ENCODE results near the gene BCL11B. TPM values are rescaled to one million over a fixed set of nuclear protein-coding genes. Genes with fewer than 3 reads are reported as not detected.
"Not testable (repeated sequence)": the region's sequence is repeated elsewhere in the genome, so short reads cannot be mapped to it uniquely, and the experiment has no call there.

The BCL11B gene
- total RNA-seq, 1 donor from 2014 or later = 0.23 TPM

DNA sequence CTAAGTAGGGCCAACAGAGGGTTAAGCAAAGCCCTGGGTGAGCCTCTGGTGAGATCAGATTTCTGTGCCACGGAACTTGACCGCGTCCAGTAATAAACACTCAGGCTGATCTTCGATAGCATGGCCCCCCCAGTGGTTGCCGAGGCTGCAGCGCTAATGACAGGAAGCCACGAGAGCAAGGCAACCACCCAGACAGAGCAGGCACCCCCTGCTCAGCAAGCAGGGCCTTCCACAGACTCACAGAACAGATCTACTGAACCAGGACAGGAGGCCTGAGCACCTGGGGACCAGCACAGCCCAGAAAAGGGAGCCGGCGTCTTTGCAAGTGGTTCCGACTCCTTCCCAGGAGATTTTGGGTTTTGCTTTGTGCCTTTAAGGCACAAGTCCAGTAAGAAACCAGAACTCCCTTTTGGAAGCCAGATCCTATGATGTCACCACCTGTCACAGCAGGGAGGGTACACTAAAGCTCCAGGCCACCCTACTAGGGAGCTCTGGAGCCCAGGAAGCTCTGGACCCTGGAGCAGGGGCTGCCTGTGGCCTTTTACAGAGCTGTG is 42.3 kb downstream of the BCL11B start:
- TF ChIP-seq, protein P1, sequence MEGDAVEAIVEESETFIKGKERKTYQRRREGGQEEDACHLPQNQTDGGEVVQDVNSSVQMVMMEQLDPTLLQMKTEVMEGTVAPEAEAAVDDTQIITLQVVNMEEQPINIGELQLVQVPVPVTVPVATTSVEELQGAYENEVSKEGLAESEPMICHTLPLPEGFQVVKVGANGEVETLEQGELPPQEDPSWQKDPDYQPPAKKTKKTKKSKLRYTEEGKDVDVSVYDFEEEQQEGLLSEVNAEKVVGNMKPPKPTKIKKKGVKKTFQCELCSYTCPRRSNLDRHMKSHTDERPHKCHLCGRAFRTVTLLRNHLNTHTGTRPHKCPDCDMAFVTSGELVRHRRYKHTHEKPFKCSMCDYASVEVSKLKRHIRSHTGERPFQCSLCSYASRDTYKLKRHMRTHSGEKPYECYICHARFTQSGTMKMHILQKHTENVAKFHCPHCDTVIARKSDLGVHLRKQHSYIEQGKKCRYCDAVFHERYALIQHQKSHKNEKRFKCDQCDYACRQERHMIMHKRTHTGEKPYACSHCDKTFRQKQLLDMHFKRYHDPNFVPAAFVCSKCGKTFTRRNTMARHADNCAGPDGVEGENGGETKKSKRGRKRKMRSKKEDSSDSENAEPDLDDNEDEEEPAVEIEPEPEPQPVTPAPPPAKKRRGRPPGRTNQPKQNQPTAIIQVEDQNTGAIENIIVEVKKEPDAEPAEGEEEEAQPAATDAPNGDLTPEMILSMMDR (conservative IDR thresholded peaks at IDR 0.05; ENCODE audit: low read depth, low read length) = no peak
- DNase-seq (ENCODE audit: low read depth) = no peak
- H3K4me3 ChIP-seq (ENCODE audit: low read depth, low read length) = no peak overlapping the region

DNA sequence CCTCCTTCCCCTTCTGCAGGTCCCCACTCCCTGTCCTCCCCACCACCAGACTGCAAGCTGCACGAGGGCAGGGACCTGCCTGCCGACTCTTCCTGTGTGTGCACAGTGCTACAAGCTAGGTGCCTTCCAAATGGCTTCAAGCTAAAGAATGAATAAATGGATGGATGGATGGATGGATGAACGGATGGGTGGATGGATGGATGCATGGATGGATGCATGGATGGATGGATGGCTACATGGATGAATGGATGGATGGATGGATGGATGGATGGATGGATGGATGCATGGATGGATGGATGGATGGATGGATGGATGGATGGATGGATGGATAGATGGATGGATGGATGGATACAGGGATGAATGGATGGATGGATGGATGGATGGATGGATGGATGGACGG is 43.2 kb downstream of the BCL11B start:
- not testable (repeated sequence) for DNase-seq (ENCODE audit: low read depth)

DNA sequence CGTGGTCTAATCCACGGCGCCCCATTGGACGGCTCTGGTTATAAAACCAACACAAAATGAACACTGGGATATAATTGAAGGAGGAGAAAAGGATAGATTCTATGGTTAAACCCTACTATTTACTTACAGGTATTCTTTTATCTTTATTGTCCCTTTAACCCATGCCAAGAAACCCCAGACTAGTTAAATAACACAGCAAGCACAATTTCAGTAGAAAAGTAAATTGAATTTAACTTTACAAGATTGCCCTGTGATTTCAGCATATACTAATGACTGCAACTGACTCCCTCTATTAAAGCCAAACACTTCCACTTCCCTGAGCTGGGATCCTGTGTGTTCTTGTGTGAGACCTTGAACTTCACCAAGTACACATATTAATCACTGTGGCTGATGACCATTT is 45.3 kb downstream of the BCL11B start:
- TF ChIP-seq, protein P1 (conservative IDR thresholded peaks at IDR 0.05; ENCODE audit: low read depth, low read length) = no peak
- no peak overlapping the region for H3K4me3 ChIP-seq (ENCODE audit: low read depth, low read length)

More for the DNA sequence above, 43.2 kb downstream of the BCL11B start:
- H3K4me3 ChIP-seq (ENCODE audit: low read depth, low read length) = not testable (repeated sequence)

DNA sequence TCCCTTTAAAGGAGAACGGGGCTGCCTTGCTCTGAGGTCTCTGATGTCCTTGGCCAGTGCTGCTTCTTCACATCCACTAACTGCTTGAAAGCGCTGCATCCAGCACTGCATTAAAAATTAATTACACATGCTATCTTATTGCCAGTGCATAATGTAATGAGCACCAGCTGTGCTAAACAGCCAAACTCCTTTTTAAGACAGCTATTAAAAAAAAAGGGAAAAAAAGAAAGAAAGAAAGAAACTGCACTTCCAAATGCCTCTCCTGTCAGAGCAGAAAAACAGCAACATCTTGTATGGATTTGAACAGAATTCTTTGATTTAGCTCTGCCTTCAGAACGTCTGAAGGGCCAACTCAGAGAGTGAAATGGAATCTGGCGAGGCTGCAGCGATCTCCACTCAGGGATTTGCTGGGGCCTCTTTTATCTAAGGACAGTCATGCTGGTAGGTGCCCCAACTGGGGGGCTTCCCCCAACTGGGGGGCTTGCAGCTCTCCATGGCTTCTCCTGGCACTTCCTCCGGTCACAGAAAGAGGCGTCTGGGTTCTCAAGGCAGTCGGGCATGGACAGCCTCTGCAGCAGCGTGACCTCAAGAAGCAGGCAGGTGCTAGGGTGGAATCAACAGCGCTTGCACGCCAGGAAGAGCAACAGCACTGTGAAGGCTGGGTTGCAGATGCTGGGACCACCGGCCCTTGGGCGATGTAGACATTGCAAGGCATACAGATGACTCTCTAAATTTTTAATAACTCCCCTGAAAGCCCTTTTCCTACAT is 46.4 kb downstream of the BCL11B start:
- no peak overlapping the region for H3K4me3 ChIP-seq (ENCODE audit: low read depth, low read length)
- TF ChIP-seq, protein P1 (conservative IDR thresholded peaks at IDR 0.05; ENCODE audit: low read depth, low read length) = no peak
- DNase-seq (ENCODE audit: low read depth) = no peak

More for the DNA sequence above, 45.3 kb downstream of the BCL11B start:
- DNase-seq (ENCODE audit: low read depth) = no peak

DNA sequence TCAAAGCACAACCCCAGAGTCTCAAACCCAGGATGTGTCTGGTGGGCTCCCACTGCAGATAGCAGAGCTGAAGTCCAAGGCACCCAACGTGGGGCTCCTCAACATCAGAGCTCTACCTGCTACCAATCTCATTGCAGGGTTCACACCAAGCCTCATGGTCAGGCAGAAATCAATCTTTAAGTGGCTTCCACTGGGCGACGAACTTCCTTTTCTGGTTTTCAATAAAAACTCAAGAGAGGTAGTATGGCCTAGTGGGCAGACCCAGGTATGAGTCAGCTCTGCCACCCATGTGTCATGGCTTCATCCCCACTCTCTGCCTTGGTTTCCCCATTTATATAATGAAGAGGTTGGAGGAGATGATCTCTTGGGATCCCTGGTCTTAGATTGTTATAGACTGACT is 47.0 kb downstream of the BCL11B start:
- TF ChIP-seq, protein P1 (conservative IDR thresholded peaks at IDR 0.05; ENCODE audit: low read depth, low read length) = no peak
- DNase-seq (ENCODE audit: low read depth) = no peak
- no peak overlapping the region for H3K4me3 ChIP-seq (ENCODE audit: low read depth, low read length)

DNA sequence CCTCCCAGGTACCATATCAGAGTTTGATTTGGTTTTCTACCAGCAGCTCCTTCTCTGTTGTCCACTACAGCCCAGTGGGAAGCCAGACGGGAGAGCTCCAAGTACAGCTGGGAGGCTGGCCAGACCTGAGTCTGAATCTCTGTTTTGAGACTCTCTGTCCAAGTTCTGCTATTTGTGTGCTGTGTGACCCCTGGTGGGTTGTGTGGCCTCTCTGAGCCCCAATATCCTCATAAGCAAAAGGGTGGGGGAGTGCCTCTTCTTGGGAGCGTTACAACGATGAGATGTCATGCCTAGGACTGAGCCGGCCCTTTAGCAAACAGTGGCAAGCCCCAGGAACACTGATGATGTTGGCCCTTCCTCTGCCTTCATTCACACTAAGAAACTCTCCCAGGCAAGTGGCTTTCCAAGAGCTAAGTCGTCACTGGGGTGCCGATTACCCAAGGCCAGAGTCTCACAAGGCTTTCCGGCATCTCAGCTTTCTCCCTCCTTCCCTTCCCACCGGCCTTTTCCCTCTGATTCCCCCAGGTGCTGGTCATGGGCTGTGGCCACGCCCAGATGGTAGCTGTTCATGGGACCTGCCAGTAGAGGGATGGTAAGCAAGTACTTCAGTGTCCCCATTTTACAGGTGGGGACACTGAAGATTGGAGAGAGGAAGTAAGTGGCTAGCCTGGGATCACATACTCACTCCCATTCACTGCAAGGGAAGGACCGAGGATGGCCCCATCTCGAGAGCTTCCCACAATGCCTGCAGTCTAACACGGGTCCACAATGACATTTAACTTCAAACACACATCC is 47.7 kb downstream of the BCL11B start:
- DNase-seq (ENCODE audit: low read depth) = no peak
- TF ChIP-seq, protein P1 (conservative IDR thresholded peaks at IDR 0.05; ENCODE audit: low read depth, low read length) = no peak
- no peak overlapping the region for H3K4me3 ChIP-seq (ENCODE audit: low read depth, low read length)

DNA sequence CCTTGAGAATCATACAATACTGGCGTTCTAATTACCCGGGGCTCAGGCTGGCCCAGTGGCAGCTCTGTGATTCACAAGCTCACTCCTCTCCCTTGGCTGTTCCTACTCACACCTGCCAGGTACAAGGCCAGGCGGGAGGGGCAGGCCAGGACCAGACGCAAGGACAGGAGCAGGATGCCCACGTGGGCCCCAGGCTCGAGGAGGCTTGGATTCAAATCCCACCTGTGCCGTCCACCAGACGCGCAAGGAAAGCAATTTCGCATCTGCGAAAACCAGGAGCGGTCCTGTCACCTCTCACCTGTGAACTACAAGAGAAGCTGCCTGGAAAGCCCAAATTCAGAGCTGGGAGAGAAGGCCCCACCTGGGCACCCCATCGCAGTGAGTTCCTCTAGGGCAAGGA is 50.6 kb downstream of the BCL11B start:
- H3K4me3 ChIP-seq (ENCODE audit: low read depth, low read length) = no peak overlapping the region
- DNase-seq (ENCODE audit: low read depth) = no peak
- TF ChIP-seq, protein P1 (conservative IDR thresholded peaks at IDR 0.05; ENCODE audit: low read depth, low read length) = no peak
